ENCODE data around the gene KRT1.

DNA sequence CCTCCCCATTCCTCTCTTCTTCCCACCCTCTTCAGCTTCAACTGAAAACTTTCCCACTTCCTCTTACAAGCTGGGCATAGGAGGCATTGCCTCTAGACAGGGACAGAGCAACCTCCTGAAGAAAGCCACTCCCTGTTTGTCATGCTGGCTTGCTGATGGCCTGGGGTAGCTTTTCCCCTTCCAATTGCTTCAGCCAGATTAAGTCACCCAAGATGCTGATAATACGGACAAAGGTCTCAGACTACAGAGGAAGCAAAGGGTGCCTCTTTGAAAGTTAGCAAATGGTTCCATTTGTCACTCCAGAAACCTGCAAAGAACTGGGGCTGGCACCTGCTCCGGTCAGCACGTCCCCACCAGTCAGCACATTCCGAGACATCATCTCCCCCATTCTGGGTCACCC lies 34.2 kb downstream of the KRT1 start:
- TF ChIP-seq EZH2 (IDR thresholded peaks at IDR 0.05) (no peak), POLR2AphosphoS5 (IDR thresholded peaks at IDR 0.05; ENCODE audit: borderline replicate concordance, low read depth, low read length) (no peak), FOXP2 (optimal IDR thresholded peaks at IDR 0.05; ENCODE audit: control extremely low read depth, extremely low read length, insufficient read depth) (no peak)

All from SK-N-MC (cell line).